ENCODE data around the gene TMEM11. TPM values are rescaled to one million over a fixed set of nuclear protein-coding genes. Genes with fewer than 3 reads are reported as not detected.

Gene TMEM11
- total RNA-seq, 1 donor from 2014 or later: 30.0 TPM

- DNase-seq: no peak
Measured at GRCh38 chr17:21157586-21158370, 56.2 kb downstream of the TMEM11 start.

- no peak for DNase-seq
Measured at GRCh38 chr17:21152731-21153130, 61.2 kb downstream of the TMEM11 start.

DNA sequence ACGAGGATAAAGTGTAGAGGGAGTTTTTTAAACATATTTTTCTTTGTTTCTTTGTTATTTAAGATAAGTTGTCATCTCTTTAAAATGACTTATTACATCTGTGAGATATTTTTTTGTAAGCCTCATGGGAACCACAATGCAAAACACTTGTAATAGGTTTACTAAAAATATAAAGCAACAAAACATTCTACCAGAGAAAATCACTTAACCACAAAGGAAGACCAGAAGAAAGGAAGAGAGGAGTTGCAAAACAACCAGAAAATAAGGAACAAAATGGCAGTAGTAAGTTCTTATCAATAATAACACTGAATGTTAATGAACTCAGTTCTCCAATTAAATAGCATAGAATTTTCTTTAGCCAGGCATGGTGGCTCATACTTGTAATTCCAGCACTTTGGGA is 64.3 kb downstream of the TMEM11 start:
- no peak for DNase-seq

Other genes starting within 250 kb of the TMEM11 start
- gene USP22, start 171.2 kb downstream of the TMEM11 start, total RNA-seq: 342 TPM in 2 replicates
- 13.3 and 22.0 TPM in 2 replicates for gene DHRS7B, start 87.2 kb downstream of the TMEM11 start, total RNA-seq
- gene NATD1, start 39.2 kb upstream of the TMEM11 start, total RNA-seq: 4.1 and 8.2 TPM in 2 replicates
- gene MAP2K3, start 70.5 kb upstream of the TMEM11 start, total RNA-seq: 20.8 and 39.0 TPM in 2 replicates
- 0.14 and 0.51 TPM in 2 replicates for gene KCNJ12, start 162.2 kb upstream of the TMEM11 start, total RNA-seq